HG03558 (cell line): ENCODE measurements around the gene PHACTR3.

ENCODE experiments used
- ATAC-seq: cut with Tn5 transposase; IDR thresholded peaks from one replicate; pipeline ENCODE4 v1.9.1; 2021; ENCODE audit warnings: moderate number of reproducible peaks; ENCODE audit not compliant: unreplicated experiment; ENCODE audit errors: extremely low read depth

The PHACTR3 gene

GRCh38 chr20:59820204-59821041, 216.1 kb downstream of the PHACTR3 start:
- ATAC-seq: no peak

- no peak for ATAC-seq
Observed at GRCh38 chr20:59821201-59821600, 216.9 kb downstream of the PHACTR3 start.

GRCh38 chr20:59821788-59822187, 217.4 kb downstream of the PHACTR3 start:
- no peak for ATAC-seq

GRCh38 chr20:59822291-59823029, 218.1 kb downstream of the PHACTR3 start:
- ATAC-seq: no peak

- no peak for ATAC-seq
Observed at GRCh38 chr20:59823030-59823423, 218.7 kb downstream of the PHACTR3 start.

- ATAC-seq: no peak
Observed at GRCh38 chr20:59823491-59824259, 219.3 kb downstream of the PHACTR3 start.

GRCh38 chr20:59824711-59825562, 220.6 kb downstream of the PHACTR3 start:
- ATAC-seq: no peak

- ATAC-seq: no peak
Observed at GRCh38 chr20:59825563-59825920, 221.2 kb downstream of the PHACTR3 start.

- no peak for ATAC-seq
Observed at GRCh38 chr20:59825944-59826759, 221.8 kb downstream of the PHACTR3 start.

- ATAC-seq: no peak
Observed at GRCh38 chr20:59827138-59828056, 223.1 kb downstream of the PHACTR3 start.

- no peak for ATAC-seq
Observed at GRCh38 chr20:59828125-59829053, 224.0 kb downstream of the PHACTR3 start.

GRCh38 chr20:59829054-59829785, 224.9 kb downstream of the PHACTR3 start:
- no peak for ATAC-seq

- ATAC-seq: no peak
Observed at GRCh38 chr20:59829786-59830664, 225.7 kb downstream of the PHACTR3 start.

- no peak for ATAC-seq
Observed at GRCh38 chr20:59830665-59831023, 226.3 kb downstream of the PHACTR3 start.

- ATAC-seq: no peak
Observed at GRCh38 chr20:59831024-59831915, 226.9 kb downstream of the PHACTR3 start.
